Fibroblast of mammary gland (primary cell): ENCODE measurements around the gene DOCK2.

Source experiments
- DNase-seq: peaks from one replicate; pipeline ENCODE4 v3.0.0-alpha.2; 2010; ENCODE audit warnings: low read depth
- H3K4me3 ChIP-seq: 2 replicates; pipeline ENCODE4 v1.5.1; 2011; ENCODE audit warnings: low read depth, mild to moderate bottlenecking, low read length, moderate library complexity; ENCODE audit not compliant: control insufficient read depth
- TF ChIP-seq, protein P1 (sequence below): conservative IDR thresholded peaks from 2 replicates; pipeline ENCODE4 v1.5.1; 2011; ENCODE audit warnings: low read depth, low read length, inconsistent platforms; ENCODE audit not compliant: control insufficient read depth, insufficient read depth

Gene DOCK2

DNA sequence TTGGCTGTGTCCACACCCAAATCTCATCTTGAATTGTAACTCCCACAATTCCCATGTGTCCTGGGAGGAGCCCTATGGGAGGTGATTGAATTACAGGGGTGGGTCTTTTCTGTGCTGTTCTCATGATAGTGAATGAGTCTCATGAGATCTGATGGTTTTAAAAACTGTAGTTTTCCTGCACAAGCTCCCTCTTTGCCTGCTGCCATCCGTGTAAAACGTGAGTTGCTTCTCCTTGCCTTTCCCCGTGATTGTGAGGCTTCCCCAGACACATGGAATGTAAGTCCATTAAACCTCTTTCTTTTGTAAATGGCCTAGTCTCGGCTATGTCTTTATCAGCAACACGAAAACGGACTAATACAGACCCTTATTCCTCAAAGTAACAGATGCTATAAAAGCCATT is 94.1 kb downstream of the DOCK2 start:
- TF ChIP-seq, protein P1, sequence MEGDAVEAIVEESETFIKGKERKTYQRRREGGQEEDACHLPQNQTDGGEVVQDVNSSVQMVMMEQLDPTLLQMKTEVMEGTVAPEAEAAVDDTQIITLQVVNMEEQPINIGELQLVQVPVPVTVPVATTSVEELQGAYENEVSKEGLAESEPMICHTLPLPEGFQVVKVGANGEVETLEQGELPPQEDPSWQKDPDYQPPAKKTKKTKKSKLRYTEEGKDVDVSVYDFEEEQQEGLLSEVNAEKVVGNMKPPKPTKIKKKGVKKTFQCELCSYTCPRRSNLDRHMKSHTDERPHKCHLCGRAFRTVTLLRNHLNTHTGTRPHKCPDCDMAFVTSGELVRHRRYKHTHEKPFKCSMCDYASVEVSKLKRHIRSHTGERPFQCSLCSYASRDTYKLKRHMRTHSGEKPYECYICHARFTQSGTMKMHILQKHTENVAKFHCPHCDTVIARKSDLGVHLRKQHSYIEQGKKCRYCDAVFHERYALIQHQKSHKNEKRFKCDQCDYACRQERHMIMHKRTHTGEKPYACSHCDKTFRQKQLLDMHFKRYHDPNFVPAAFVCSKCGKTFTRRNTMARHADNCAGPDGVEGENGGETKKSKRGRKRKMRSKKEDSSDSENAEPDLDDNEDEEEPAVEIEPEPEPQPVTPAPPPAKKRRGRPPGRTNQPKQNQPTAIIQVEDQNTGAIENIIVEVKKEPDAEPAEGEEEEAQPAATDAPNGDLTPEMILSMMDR = no peak
- no peak for DNase-seq
- no peak overlapping the region for H3K4me3 ChIP-seq

DNA sequence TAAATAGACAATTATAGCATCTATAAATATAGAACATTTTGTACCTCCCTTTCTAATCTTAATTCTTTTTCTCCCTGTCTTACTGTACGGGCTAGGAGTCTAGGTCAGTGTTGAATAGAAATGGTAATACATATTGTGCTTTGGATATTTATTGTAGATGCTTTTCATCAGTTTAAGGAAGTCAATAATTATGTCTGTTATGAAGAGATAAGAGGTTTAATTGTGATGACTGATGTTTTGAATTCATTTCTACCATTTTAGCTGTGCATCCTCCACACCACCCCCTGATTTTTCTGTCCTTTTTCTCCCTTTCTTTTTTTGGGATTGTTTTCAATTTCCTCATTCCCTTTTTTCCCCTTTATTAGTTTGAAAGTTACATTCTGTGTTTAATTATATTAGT is 95.8 kb downstream of the DOCK2 start:
- TF ChIP-seq, protein P1 = no peak
- no peak for DNase-seq
- H3K4me3 ChIP-seq = no peak overlapping the region

- no peak overlapping the region for H3K4me3 ChIP-seq
- TF ChIP-seq, protein P1 = no peak
- no peak for DNase-seq
Measured at GRCh38 chr5:169735913-169736312, 98.8 kb downstream of the DOCK2 start.

- DNase-seq = no peak
- H3K4me3 ChIP-seq = no peak overlapping the region
- TF ChIP-seq, protein P1 = no peak
Measured at GRCh38 chr5:169736653-169737052, 99.6 kb downstream of the DOCK2 start.

DNA sequence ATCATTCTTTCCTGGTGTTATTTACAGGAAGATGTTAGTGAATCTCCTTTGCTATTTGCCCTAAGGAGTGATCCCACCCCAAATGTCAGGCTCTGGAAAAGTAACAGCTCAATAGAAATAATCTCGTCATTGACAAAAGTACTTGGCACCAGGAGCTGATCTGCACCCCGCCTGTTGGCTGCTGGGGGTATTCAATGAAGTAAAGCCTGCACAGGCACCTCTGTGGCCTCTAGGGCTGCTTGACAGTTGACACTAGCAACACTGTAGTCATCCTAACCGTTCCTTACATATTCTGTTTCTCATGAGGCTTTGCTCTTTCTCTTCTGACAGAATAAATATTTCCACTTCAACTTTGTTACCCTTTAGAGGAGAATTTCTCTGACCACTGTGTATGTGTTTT is 103.4 kb downstream of the DOCK2 start:
- TF ChIP-seq, protein P1 = no peak
- no peak overlapping the region for H3K4me3 ChIP-seq
- no peak for DNase-seq

DNA sequence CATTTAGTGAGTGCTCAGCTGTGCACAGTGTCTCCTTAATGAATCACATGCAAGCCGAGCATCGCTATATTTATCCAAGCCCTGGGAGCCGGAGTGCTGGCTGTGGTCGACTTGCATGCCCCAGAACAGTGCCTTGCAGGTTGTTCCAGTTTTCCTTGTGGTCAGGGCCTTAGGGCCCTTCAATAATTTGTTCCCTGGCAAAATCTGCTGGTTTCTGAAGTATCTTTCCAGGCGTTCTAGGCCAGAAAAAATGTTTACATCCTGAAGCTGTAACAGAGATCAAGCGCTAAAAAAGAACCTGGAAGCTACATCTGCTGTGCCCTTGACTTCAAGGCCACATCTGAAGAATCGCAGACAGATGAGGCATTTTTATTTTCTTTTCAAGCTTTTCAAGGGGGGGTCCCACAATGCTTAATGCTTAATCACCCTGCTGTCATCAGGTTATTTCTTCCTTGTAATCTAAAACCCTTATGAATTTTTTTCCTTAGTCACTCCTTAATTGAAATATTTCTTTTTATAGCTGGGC is 105.8 kb downstream of the DOCK2 start:
- TF ChIP-seq, protein P1 = no peak
- H3K4me3 ChIP-seq = no peak overlapping the region
- peak; percentile 65 for DNase-seq

DNA sequence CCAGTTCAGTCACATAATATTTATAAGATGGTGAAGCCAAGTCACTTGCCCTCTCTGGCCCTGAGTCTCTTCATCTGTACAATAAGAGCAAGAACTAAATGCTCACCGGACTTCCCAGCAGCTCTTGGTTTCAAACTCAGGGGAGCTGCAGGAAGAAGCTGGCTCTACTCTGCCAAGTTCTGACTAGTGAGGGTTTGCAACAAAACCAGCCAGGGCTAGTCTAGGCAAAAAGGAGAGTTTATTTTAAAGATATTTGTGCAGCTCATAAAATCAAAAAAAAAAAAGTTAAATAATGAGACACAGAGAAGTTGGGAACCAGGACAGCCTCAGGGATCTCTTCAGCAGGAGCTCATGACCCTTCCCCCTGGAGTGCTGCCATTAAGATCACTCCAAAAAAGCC is 107.3 kb downstream of the DOCK2 start:
- DNase-seq = no peak
- TF ChIP-seq, protein P1 = no peak
- H3K4me3 ChIP-seq = no peak overlapping the region
